Measurements from ENCODE around the gene SERPINA3. TPM values are rescaled to one million over a fixed set of nuclear protein-coding genes. Genes with fewer than 3 reads are reported as not detected.

The SERPINA3 gene
- total and polyA plus RNA-seq, 2 donors, result 1.3 to 120 TPM

DNA sequence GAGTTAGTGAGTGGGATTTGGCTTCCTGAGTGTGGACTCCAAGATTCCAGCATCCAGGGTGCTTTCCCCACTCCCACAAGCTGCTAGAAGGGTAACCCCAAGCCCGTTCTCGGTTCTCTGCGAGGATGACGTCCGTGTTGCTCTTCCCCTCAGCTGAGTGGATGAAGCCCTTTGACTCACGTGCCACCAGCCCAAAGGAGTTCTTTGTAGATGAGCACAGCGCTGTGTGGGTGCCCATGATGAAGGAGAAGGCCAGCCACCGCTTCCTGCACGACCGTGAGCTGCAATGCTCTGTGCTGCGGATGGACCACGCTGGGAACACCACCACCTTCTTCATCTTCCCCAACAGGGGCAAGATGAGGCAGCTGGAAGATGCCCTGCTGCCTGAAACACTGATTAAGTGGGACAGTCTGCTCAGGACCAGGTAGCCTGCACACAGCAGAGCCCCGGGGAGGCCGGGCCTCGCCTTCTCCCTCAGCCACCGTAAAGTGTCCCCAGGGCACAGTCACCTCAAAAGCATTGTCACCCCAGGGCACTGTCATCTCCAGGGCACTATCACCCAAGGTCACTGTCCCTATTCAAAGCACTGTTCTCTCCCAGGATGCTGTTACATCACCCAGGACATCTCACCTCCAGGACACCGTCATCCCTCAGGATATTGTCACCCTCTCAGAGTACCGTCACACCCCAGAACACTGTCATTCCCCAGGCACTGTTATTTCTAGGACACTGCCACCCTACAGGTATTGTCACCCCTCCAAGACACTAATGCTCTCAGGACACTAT lies 31.3 kb downstream of the SERPINA3 start:
- no peak for DNase-seq (ENCODE audit: low read depth in 6 of 9, low spot score in 9 of 9)
- 90% methylated on average over 18 of the region's 18 CpGs for WGBS

DNA sequence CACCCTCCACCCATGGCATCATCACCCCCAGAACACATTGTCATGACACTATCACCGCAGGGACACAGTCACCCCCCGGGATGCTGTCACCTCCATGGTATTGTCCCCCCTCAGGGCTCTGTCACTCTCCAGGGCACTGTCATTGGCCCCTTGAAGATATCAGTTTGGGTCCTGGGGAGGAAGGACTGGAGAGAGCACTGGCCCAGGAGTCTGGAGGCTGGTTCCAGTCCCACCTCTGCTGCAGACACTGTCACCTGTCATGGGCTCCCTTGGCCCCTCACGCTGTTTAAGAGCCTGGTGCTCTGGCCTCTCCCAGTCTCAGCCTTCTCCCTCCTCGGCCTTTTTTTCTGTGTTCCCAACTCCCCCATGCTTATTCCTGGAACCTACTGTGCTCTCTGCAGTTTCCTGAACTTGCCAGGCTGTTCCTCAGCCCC lies 31.9 kb downstream of the SERPINA3 start:
- no peak for DNase-seq (ENCODE audit: low read depth in 6 of 9, low spot score in 9 of 9)
- Histone ChIP-seq H3K4me3 (ENCODE audit: low read length in 2 of 2) (no peak overlapping the region), H3K4me1 (ENCODE audit: control insufficient read depth in 2 of 2, insufficient read depth in 2 of 2, low read length in 2 of 2) (no peaks in the 10 kb centered on the region), H3K36me3 (ENCODE audit: control insufficient read depth in 2 of 2, insufficient read depth in 2 of 2, low read length in 1 of 2) (no peaks in the 10 kb centered on the region), H3K9me3 (ENCODE audit: control insufficient read depth in 2 of 2, insufficient read depth in 1 of 2, low read length in 1 of 2) (peaks cover 0 to 13% of the 10 kb centered on the region in 2 donors), H3K27ac (ENCODE audit: low read depth in 1 of 2, low read length in 1 of 2) (no peak overlapping the region), H3K27me3 (ENCODE audit: control insufficient read depth in 2 of 2, insufficient read depth in 1 of 2, low read length in 1 of 2) (no peaks in the 10 kb centered on the region)
- 89% methylated on average over 4 of the region's 4 CpGs for WGBS

More for the DNA sequence above, 31.3 kb downstream of the SERPINA3 start:
- Histone ChIP-seq H3K27ac (ENCODE audit: low read depth in 1 of 2, low read length in 1 of 2) (no peak overlapping the region), H3K36me3 (ENCODE audit: control insufficient read depth in 2 of 2, insufficient read depth in 2 of 2, low read length in 1 of 2) (no peaks in the 10 kb centered on the region), H3K9me3 (ENCODE audit: control insufficient read depth in 2 of 2, insufficient read depth in 1 of 2, low read length in 1 of 2) (peaks cover 0 to 7% of the 10 kb centered on the region in 2 donors), H3K4me1 (ENCODE audit: control insufficient read depth in 2 of 2, insufficient read depth in 2 of 2, low read length in 2 of 2) (no peaks in the 10 kb centered on the region), H3K4me3 (ENCODE audit: low read length in 2 of 2) (no peak overlapping the region), H3K27me3 (ENCODE audit: control insufficient read depth in 2 of 2, insufficient read depth in 1 of 2, low read length in 1 of 2) (no peaks in the 10 kb centered on the region)

DNA sequence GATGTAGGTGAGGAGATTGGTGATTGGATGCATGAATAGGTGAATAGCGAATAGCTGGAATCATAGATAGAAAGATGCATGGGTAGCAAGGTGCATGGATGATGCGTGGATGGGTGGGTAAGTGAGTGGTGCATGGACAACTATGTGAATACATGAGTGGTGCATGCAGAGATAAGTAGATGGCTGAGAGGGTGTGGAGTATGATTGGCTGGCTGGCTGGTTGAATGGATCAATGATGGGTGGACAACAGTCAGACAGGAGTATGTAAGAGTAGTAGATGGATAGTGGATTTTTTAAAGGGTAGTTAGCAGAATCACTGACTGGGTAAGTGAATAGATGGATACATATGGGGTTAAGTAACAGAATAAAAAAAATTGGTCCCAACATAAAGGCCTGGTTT lies 33.9 kb downstream of the SERPINA3 start:
- no peaks in the 10 kb centered on the region for H3K27me3 ChIP-seq (ENCODE audit: control insufficient read depth in 2 of 2, insufficient read depth in 1 of 2, low read length in 1 of 2)
- peaks cover 0 to 19% of the 10 kb centered on the region in 2 donors for H3K9me3 ChIP-seq (ENCODE audit: control insufficient read depth in 2 of 2, insufficient read depth in 1 of 2, low read length in 1 of 2)
- no peak overlapping the region for H3K27ac ChIP-seq (ENCODE audit: low read depth in 1 of 2, low read length in 1 of 2)
- WGBS, result 97% methylated on average over 2 of the region's 2 CpGs
- no peak overlapping the region for H3K4me3 ChIP-seq (ENCODE audit: low read length in 2 of 2)
- DNase-seq (ENCODE audit: low read depth in 6 of 9, low spot score in 9 of 9), result no peak
- H3K4me1 ChIP-seq (ENCODE audit: control insufficient read depth in 2 of 2, insufficient read depth in 2 of 2, low read length in 2 of 2), result no peaks in the 10 kb centered on the region
- no peaks in the 10 kb centered on the region for H3K36me3 ChIP-seq (ENCODE audit: control insufficient read depth in 2 of 2, insufficient read depth in 2 of 2, low read length in 1 of 2)

GRCh38 chr14:94646481-94646880 lies 34.3 kb downstream of the SERPINA3 start:
- Histone ChIP-seq H3K9me3 (ENCODE audit: control insufficient read depth in 2 of 2, insufficient read depth in 1 of 2, low read length in 1 of 2) (peaks cover 0 to 19% of the 10 kb centered on the region in 2 donors), H3K4me3 (ENCODE audit: low read length in 2 of 2) (no peak overlapping the region), H3K4me1 (ENCODE audit: control insufficient read depth in 2 of 2, insufficient read depth in 2 of 2, low read length in 2 of 2) (no peaks in the 10 kb centered on the region), H3K27me3 (ENCODE audit: control insufficient read depth in 2 of 2, insufficient read depth in 1 of 2, low read length in 1 of 2) (no peaks in the 10 kb centered on the region), H3K36me3 (ENCODE audit: control insufficient read depth in 2 of 2, insufficient read depth in 2 of 2, low read length in 1 of 2) (no peaks in the 10 kb centered on the region), H3K27ac (ENCODE audit: low read depth in 1 of 2, low read length in 1 of 2) (no peak overlapping the region)
- 58% methylated on average over 5 of the region's 5 CpGs for WGBS
- DNase-seq (ENCODE audit: low read depth in 6 of 9, low spot score in 9 of 9), result no peak

DNA sequence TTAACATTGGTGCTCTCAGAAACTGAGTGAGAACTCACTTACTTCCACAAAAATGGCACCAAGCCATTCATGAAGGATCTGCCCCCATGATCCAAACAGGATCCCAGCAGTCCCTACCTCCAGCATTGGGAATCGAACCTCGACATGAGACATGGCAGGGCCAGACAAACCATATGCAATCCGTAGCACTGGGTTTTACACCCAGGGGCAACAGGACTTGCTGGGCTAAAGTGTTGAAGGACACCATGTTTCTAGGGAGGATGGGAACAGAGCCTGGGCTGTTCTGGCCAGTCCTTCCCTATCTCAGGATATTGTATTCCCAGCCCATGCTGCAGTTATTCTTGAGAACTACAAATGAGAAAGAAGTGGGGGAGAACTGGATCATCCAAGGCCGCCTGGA lies 36.6 kb downstream of the SERPINA3 start:
- H3K9me3 ChIP-seq (ENCODE audit: control insufficient read depth in 2 of 2, insufficient read depth in 1 of 2, low read length in 1 of 2), result peaks cover 0 to 19% of the 10 kb centered on the region in 2 donors
- WGBS, result 80% methylated on average over 4 of the region's 4 CpGs
- no peaks in the 10 kb centered on the region for H3K36me3 ChIP-seq (ENCODE audit: control insufficient read depth in 2 of 2, insufficient read depth in 2 of 2, low read length in 1 of 2)
- H3K4me1 ChIP-seq (ENCODE audit: control insufficient read depth in 2 of 2, insufficient read depth in 2 of 2, low read length in 2 of 2), result no peaks in the 10 kb centered on the region
- H3K4me3 ChIP-seq (ENCODE audit: low read length in 2 of 2), result no peak overlapping the region
- no peak for DNase-seq (ENCODE audit: low read depth in 6 of 9, low spot score in 9 of 9)
- H3K27me3 ChIP-seq (ENCODE audit: control insufficient read depth in 2 of 2, insufficient read depth in 1 of 2, low read length in 1 of 2), result no peaks in the 10 kb centered on the region
- H3K27ac ChIP-seq (ENCODE audit: low read depth in 1 of 2, low read length in 1 of 2), result no peak overlapping the region

DNA sequence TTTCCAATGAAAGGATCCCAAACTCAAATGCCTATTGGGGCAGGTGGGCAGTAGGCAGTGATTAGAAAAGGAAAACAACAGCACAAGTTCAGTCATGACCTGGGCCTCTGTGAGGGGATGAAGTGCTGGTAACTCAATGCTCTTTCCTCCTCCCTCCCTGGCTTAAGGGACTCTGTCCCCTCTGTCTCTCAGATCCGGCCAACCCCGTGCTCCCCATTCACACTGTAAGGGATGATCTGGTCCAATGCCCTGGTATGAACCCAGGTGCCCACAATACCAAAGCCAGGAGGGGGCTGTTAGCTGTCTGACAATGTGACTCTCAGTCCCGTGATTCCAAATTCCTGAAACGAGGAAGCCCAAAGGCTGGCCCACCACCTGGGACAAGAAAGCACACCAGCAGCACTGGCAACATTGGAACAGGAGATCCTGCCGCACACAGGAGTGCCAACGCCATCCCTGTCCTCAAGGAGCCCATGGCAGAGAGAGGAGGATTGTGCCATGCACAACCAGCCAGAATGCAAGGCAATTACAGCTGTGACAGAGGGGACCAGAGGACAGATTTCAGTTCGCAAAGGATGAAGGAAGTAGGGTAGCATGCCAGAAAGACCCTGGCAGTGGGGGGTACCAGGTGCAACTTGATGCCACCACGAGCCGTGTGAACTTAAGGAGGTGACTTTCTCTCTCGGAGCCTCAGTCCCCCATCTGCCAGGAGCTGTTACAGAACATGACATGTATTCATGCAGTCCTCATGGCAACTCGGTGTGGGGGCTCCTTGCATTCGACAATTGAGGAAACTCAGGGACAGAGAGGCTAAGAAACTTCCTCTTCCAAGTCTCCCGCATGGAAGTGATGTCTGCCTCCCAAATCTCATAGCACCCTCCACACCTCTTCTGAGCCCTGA lies 37.6 kb downstream of the SERPINA3 start:
- H3K4me1 ChIP-seq (ENCODE audit: control insufficient read depth in 2 of 2, insufficient read depth in 2 of 2, low read length in 2 of 2), result no peaks in the 10 kb centered on the region
- no peak overlapping the region for H3K27ac ChIP-seq (ENCODE audit: low read depth in 1 of 2, low read length in 1 of 2)
- H3K27me3 ChIP-seq (ENCODE audit: control insufficient read depth in 2 of 2, insufficient read depth in 1 of 2, low read length in 1 of 2), result no peaks in the 10 kb centered on the region
- H3K9me3 ChIP-seq (ENCODE audit: control insufficient read depth in 2 of 2, insufficient read depth in 1 of 2, low read length in 1 of 2), result peaks cover 0 to 19% of the 10 kb centered on the region in 2 donors
- H3K4me3 ChIP-seq (ENCODE audit: low read length in 2 of 2), result no peak overlapping the region
- 85% methylated on average over 13 of the region's 13 CpGs for WGBS
- no peaks in the 10 kb centered on the region for H3K36me3 ChIP-seq (ENCODE audit: control insufficient read depth in 2 of 2, insufficient read depth in 2 of 2, low read length in 1 of 2)
- DNase-seq (ENCODE audit: low read depth in 6 of 9, low spot score in 9 of 9), result no peak

DNA sequence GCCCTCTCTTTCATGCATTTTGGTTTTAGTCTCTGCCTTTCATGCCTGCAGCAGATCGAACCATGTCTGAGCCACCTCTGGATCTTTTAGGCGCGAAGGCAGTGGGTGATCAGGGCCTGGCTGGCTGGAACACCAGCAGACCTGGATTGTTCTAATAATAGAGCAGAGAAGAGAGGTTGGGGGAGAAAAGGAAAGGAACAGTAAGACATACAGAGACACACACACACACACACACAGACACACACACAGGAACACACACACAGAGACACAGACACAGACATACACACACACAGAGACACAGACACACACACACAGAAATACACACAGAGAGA lies 38.2 kb downstream of the SERPINA3 start:
- H3K27me3 ChIP-seq (ENCODE audit: control insufficient read depth in 2 of 2, insufficient read depth in 1 of 2, low read length in 1 of 2), result no peaks in the 10 kb centered on the region
- H3K9me3 ChIP-seq (ENCODE audit: control insufficient read depth in 2 of 2, insufficient read depth in 1 of 2, low read length in 1 of 2), result peaks cover 0 to 19% of the 10 kb centered on the region in 2 donors
- H3K36me3 ChIP-seq (ENCODE audit: control insufficient read depth in 2 of 2, insufficient read depth in 2 of 2, low read length in 1 of 2), result no peaks in the 10 kb centered on the region
- 95% methylated on average over 3 of the region's 3 CpGs for WGBS
- H3K27ac ChIP-seq (ENCODE audit: low read depth in 1 of 2, low read length in 1 of 2), result no peak overlapping the region
- no peak overlapping the region for H3K4me3 ChIP-seq (ENCODE audit: low read length in 2 of 2)
- H3K4me1 ChIP-seq (ENCODE audit: control insufficient read depth in 2 of 2, insufficient read depth in 2 of 2, low read length in 2 of 2), result no peaks in the 10 kb centered on the region
- no peak for DNase-seq (ENCODE audit: low read depth in 6 of 9, low spot score in 9 of 9)

- H3K27ac ChIP-seq (ENCODE audit: low read depth in 1 of 2, low read length in 1 of 2), result no peak overlapping the region
- no peak overlapping the region for H3K4me3 ChIP-seq (ENCODE audit: low read length in 2 of 2)
- no peak for DNase-seq (ENCODE audit: low read depth in 6 of 9, low spot score in 9 of 9)
- H3K4me1 ChIP-seq (ENCODE audit: control insufficient read depth in 2 of 2, insufficient read depth in 2 of 2, low read length in 2 of 2), result no peaks in the 10 kb centered on the region
- H3K9me3 ChIP-seq (ENCODE audit: control insufficient read depth in 2 of 2, insufficient read depth in 1 of 2, low read length in 1 of 2), result peaks cover 0 to 19% of the 10 kb centered on the region in 2 donors
- 83% methylated on average over 9 of the region's 9 CpGs for WGBS
- H3K36me3 ChIP-seq (ENCODE audit: control insufficient read depth in 2 of 2, insufficient read depth in 2 of 2, low read length in 1 of 2), result no peaks in the 10 kb centered on the region
- no peaks in the 10 kb centered on the region for H3K27me3 ChIP-seq (ENCODE audit: control insufficient read depth in 2 of 2, insufficient read depth in 1 of 2, low read length in 1 of 2)
Measured at GRCh38 chr14:94650806-94651805, 38.9 kb downstream of the SERPINA3 start.

All from thymus (tissue), 11 donors.